GM18519 (cell line): ENCODE results near the gene KRT73.

ENCODE experiments used
- ATAC-seq: cut with Tn5 transposase; IDR thresholded peaks from one replicate; pipeline ENCODE4 v1.9.1; 2021; ENCODE audit warnings: mild to moderate bottlenecking, moderate library complexity; ENCODE audit not compliant: unreplicated experiment, low FRiP score

The KRT73 gene

GRCh38 chr12:52627395-52628110, 9.2 kb upstream of the KRT73 start:
- no peak for ATAC-seq

- no peak for ATAC-seq
Measured at GRCh38 chr12:52622349-52622748, 4.0 kb upstream of the KRT73 start.

DNA sequence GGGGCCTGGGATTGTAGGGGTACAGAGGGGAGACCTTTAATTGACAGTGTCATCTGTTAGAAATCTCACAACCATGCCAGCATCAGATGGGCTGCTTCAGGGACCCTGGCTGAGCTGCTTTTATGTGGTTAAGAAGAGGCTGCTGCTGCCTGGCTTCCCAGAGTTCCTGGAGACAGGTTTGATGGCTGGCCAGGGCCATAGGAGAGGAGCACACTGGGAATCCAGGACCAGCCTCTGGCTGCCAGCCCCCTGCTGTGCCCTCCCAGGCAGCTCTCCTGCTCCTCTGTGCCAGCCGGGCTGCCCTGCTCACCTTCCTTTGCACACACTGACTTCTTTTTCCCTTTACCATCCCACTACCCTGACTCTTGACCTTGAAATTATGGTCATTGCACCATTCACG, 507 bp upstream of the KRT73 start:
- no peak for ATAC-seq

DNA sequence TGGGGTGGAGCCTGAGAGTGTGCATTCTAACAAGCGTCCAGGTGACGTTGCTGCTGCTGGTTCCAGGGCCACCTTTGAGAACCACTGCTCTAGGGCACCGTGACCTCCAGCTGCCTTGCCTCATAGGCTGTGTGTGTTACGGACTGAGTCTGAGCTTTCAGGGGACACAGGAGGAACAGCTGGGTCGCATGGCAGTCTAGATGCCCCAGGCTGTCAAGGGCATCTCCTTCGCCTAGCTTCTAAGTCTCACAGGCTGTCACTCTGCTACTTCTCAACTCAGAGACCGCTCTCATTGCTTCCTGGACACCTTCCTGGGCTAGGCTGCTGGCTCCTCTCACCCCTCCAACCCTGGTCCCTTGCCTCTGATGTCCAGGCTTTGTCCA, 965 bp downstream of the KRT73 start:
- ATAC-seq: no peak

GRCh38 chr12:52616680-52617402, 1.5 kb downstream of the KRT73 start:
- ATAC-seq: no peak

- ATAC-seq: no peak
Measured at GRCh38 chr12:52615912-52616311, 2.4 kb downstream of the KRT73 start.

- ATAC-seq: no peak
Measured at GRCh38 chr12:52615208-52615868, 3.0 kb downstream of the KRT73 start.

GRCh38 chr12:52614381-52615207, 3.8 kb downstream of the KRT73 start:
- no peak for ATAC-seq

- ATAC-seq: no peak
Measured at GRCh38 chr12:52613384-52614030, 4.9 kb downstream of the KRT73 start.

GRCh38 chr12:52612431-52613383, 5.7 kb downstream of the KRT73 start:
- no peak for ATAC-seq

DNA sequence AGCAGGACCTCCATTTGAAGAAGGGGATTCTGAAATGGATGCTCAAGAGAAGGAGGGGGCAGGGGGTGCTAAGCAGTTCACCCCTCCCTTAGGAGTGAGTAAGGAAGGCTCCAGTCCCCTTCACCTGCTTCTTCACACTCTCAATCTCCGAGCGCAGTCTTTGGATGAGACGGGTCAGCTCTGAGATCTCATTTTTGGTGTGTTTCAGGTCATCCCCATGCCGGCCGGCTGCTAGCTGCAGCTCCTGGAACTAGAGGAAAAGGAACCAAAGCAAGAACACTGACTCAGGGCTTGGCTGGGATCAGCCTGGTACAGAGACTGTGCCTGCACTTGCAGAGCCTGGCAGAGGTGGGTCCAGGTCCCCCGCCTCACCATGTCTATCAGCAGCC, 7.3 kb downstream of the KRT73 start:
- ATAC-seq: no peak

GRCh38 chr12:52608826-52609630, 9.3 kb downstream of the KRT73 start:
- no peak for ATAC-seq

DNA sequence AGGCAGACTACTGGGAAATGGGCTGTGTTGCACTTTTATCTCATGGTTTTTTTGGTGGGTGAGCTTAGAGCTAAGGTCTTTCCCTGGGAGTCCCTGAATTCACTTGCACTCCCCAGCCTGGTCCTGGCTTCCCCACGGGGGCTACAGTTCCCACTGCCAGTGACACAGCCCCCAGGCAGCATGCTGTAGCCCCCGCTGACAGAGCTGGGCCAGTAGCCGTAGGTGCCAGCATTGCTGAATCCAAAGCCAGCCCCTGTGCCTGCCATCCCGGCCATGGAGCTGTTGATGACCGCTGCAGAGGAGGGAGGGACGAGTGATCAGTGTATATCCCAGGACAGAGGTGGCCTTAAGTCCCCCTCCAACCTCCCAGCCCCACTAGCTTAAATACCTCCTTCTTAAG, 10.2 kb downstream of the KRT73 start:
- ATAC-seq: no peak

- no peak for ATAC-seq
Measured at GRCh38 chr12:52607314-52607713, 11.0 kb downstream of the KRT73 start.

GRCh38 chr12:52606581-52607218, 11.7 kb downstream of the KRT73 start:
- ATAC-seq: no peak

DNA sequence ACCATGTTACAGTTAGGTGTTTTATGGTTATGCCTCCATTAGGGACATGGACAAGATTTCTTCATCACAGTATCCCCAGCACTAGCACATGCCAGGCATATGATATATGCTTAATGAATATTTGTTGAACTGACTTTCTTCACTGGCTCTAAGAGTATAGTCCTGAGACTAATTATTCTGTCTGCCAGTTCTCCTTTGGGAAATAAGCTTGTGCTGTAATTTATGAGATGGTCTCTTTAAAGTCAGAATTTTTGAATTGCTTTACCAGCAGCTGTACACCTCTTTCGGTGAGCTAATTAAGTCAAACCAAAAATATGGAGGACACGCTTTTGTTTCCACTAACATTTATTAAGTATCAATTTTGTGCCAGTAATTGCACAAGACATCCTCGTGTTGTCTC, 12.3 kb downstream of the KRT73 start:
- ATAC-seq: no peak

DNA sequence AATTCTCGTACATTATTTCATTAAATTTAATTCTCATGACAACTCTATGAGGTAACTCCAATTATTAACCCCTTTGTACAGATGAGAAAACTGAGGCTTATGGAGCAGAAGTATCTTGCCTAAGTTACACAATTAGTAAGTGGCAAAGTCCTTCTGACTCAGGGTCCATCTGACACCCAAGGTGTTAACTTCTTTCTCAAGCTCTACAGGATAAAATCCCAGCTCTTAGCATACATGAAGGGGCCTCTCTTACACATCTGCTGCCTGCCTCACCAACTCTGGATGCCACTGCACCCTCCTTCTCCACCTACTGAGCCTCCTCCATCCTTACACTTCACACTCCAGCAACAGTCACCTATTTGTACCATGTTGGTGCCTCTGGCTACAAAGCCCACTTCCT, 12.8 kb downstream of the KRT73 start:
- no peak for ATAC-seq

DNA sequence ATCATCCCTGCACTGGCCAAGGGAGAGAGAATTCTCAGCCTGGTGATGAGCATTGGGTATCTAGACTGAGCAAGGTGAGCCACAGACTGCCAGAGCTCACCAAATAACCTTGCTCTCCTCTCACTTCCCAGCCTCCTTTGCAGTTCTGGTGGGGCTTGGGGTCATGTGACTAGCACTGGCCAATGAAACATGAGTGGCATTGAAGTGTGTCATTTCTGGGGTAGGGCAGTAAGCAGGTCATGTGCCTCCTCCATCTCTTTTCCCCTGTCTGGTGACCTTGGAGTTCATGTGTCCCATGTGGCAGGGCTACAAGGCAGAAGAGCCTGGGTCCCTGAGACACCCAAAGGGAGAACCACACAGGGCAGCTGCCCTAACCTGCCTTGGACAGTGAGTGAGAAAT, 13.5 kb downstream of the KRT73 start:
- no peak for ATAC-seq
